ACHN (cell line): Measurements from ENCODE around the gene DENND2C.
"Not testable (repeated sequence)": the region's sequence is repeated elsewhere in the genome, so short reads cannot be mapped to it uniquely, and the experiment has no call there.

Experiments used
- DNase-seq: peaks from one replicate; pipeline ENCODE4 v3.0.0-alpha.2; 2015
- in situ Hi-C: cut with HindIII; loops from 2 replicates; pipeline ENCODE4 v1.10.0; 2017; ENCODE audit warnings: low sequenced_read_pairs, low pct_ligation_motif_present, low pct_unique_long_range_greater_than_20kb

DENND2C gene

DNA sequence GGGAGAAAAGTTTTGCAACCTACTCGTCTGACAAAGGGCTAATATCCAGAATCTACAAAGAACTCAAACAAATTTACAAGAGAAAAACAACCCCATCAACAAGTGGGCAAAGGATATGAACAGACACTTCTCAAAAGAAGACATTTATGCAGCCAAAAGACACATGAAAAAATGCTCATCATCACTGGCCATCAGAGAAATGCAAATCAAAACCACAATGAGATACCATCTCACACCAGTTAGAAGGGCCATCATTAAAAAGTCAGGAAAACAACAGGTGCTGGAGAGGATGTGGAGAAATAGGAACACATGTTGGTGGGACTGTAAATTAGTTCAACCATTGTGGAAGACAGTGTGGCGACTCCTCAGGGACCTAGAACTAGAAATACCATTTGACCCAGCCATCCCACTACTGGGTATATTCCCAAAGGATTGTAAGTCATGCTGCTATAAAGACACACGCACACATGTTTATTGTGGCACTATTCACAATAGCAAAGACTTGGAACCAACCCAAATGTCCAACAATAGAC, 106.8 kb downstream of the DENND2C start:
- DNase-seq, in situ Hi-C loops: not testable (repeated sequence)

DNA sequence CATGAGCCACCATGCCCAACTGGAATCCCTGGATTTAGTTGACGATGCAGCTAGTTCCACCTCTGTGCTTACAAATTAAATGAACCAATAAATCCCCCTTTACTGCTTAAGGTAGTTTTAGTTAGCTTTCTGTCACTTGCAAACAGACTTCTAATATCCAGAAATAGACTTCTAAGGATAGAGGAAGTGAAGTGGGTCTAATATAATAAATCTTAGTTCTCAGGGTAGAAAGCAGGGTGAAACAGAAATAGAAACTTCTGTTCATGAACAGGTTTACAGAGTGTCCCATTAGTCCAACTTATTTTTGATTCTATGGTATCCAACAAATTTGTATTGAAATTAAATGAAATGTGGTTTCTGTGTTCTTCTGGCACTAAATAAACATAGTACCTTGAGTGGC, 108.5 kb downstream of the DENND2C start:
- in situ Hi-C loops = no loop called here
- no peak for DNase-seq

DNA sequence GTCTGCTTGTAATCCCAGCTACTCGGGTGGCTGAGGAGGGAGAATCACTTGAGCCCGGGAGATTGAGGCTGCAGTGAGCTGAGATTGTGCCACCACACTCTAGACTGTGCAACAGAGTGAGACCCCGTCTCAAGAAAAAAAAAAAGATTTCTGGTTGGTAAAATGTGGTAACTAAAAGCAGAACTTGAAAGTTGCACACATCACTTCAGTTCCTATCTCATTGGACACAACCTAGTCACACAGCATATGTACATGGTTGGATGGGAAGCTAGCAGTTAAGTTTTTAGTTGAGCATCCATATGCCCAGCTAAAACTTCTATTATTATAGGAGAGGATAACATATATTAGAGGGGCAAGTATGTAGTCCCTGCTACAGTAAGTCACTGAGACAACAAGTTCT, 110.5 kb downstream of the DENND2C start:
- in situ Hi-C loops = no loop called here
- no peak for DNase-seq

DNA sequence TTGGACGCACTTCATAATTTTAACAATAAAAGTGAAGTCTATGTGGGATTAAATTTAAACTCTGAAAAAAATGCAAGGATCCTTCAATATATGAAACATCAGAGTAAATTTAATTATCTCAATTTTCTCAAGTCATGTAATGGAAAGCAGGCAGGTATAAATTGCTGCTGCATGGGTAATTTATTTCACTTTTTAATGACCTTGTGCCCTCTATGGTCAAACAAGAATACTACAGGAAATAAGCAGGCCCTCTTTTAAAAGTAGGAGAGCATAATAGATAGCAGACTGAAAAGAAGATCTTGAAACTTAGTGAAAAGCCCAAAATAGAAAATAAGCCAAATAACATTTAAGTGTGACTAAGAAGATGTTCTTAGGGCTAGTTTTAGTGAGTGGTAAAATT, 111.3 kb downstream of the DENND2C start:
- DNase-seq = peak; percentile 14
- in situ Hi-C loops = no loop called here

DNA sequence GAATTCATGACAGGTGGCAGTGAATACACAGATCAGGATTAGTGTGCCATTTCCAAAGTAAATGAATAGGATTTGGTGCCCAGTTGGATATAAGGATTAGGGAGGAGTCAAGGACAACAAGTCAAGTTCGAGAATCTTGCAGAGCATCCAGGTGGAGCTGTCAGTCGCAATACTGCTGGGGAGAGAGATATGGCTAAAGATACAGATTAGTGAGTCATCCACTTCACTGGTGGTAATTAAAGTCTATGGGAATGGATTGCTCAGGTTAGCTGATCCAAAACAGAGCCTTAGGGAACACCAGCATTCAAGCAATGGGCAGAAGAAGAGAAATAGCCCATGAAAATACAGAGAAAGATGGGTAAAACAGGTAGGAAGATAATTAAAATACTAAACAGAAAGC, 115.3 kb downstream of the DENND2C start:
- in situ Hi-C loops = no loop called here
- no peak for DNase-seq

DNA sequence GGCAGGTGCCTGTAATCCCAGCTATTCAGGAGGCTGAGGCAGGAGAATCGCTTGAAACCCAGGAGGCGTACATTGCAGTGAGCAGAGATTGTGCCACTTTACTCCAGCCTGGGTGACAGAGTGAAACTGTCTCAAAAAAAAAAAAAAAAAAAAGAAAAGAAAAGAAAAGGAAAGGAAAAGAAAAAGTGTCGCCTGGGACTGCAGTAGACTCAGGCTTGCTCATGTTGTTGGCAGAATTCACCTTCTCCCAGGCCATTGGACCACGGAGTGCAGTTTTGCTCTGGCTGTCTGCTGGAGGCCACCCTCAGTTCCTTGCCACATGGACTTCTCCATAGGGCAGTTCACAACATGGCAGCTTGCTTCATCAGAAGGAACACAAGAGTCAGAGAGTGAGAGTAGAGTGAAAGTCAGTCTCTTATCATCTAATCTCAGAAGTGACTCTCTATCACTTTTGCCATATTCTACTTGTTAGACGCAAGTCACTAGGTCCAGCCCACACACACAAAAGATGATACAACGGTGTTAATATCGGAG, 117.7 kb downstream of the DENND2C start:
- in situ Hi-C loops = no loop called here
- no peak for DNase-seq

DNA sequence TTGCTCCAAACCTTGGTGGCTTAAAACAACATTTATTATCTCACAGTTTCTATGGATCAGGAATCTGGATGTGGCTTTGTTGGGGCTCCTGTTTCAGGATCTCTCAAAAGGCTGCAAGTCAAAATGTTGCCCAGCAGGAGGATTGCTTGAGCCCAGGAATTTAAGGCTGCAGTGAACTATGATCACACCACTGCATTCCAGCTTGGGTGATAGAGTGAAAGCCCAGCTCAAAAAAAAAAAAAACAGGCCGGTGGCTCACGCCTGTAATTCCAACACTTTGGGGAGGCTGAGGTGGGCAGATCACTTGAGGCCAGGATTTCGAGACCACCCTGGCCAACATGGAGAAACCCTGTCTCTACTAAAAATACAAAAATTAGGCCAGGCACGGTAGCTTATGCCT, 118.4 kb downstream of the DENND2C start:
- DNase-seq = no peak
- in situ Hi-C loops = no loop called here

DNA sequence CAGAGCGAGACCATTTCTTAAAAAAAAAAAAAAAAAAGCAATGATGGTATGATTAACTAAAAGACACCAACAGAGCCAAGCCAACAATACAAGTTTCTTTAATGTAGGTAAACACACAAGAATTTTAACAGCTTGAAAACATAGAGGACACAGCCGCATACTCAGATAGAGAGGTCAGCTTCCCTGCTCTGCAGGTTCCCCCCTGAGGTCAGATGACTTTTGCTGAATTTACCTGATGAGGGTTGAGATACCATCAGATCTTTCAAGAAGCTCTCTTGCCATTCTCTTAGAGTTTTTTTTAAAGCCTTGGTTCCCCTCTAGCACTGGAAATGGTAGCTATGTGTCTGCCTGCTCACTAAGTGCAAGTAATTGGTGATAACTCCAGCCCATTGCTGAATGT, 119.5 kb downstream of the DENND2C start:
- in situ Hi-C loops = no loop called here
- no peak for DNase-seq

DNA sequence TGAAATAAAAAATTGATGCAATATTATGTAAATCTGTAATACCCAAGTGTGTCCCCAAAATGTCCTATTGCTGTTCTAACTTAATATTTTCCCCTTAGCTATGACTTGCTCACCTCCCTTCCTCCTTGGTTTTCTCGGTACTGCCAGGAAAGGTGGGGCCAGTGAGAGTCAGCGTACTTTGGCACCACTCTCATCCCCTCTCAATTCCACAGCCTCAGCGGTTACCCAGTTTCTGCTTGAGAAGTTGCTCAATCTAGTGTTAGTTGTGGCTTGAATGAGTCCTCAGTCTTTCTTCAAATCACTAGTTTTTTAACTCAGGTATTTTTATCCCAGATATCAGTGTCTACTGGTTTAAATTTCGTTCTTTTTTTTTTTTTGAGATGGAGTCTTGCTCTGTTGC, 120.7 kb downstream of the DENND2C start:
- DNase-seq = no peak
- in situ Hi-C loops = no loop called here

DNA sequence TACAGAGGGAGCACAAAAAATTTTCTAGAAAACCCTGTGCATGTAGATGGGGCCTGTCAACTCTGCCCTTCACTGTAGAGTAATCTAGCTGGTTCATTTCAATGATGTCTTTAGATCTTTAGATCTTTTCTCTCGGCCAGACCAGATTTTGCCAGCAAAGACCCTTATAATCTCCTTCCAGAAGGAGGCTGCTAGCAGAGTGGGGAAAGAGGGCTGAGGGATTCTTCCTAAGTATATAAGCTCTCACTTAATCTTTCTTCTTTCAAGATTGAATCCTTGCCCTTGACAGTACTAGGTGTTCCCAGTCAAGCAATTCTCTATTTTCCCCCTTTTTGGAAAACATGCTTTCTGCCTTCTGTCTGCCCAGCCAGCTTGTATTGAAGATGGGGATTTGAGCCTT, 122.8 kb downstream of the DENND2C start:
- in situ Hi-C loops = no loop called here

DNA sequence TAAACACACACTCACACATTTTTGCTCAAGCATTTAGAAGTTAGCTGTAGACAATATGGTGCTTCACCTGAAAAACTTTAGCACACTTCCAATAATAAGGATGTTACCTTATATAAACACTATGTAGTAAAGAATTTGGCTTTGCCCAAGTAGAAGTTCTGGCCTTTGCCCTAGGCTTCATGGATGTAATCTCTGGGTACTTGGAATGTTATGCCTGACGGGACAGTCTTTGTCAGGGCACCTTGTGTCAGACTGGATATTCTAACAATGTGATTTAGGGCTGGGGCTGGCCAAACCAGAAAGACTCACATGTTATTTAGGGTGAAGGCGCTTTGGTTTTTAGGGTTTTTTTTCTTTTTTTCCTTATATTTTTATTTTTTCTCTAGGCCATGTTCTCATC, 124.1 kb downstream of the DENND2C start:
- DNase-seq = no peak
- in situ Hi-C loops = no loop called here

More for the DNA sequence above, 122.8 kb downstream of the DENND2C start:
- no peak for DNase-seq

DNA sequence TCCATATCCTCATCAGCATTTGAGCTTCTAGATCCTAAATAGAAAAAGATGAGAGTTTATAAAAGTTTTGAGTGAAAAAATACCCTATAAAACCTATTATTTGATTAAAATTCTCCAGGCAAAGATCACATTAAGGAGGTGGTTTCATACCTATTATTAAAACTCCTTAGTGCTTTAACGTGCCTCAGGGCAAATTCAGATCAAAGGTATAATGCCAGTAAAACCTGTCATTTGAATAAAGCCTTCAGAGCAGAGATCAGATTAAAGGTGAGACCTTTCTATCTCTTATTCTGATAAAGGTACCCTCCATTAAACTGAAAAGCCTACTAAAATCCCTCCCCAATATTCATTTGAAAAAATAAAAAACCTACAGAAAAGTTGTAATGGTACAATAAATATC, 124.5 kb downstream of the DENND2C start:
- DNase-seq = no peak

DNA sequence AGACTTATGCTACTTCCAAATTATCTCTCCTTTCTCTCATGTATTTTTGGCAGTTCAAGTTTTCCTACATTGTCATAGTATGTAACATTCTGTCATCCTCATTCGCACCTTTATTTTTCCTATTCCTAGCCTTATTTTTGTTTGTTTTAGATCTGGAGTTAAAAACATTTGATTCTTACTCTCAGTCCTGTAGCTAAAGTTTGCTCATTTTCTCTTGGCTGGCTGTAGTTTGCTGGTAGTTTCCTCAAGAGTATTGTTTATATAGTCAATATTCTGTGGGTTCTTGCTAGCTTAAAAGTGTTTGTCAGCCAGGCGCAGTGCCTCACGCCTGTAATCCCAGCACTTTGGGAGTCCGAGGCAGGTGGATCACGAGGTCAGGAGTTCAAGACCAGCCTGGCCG, 129.0 kb downstream of the DENND2C start:
- in situ Hi-C loops = no loop called here
- no peak for DNase-seq

More for the DNA sequence above, 124.5 kb downstream of the DENND2C start:
- in situ Hi-C loops = no loop called here

DNA sequence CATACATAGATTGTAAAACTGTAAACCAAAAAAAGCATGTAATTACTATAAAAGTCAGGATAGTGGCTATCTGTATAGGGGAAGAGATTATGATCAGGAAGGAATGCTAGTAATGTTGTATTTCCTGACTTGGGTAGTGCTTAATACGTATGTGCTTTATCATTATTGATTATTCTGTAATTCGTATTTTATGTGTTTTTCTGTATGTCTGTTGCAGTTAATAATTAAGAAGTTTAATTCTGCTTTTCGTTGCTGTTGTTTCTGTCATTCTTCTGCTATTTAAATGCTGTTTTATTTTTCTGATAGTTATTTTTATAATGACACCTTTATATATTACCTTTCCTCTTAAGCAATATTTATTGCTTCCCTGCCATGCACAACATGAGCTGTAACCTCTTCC, 129.6 kb downstream of the DENND2C start:
- in situ Hi-C loops = no loop called here
- DNase-seq = no peak

DNA sequence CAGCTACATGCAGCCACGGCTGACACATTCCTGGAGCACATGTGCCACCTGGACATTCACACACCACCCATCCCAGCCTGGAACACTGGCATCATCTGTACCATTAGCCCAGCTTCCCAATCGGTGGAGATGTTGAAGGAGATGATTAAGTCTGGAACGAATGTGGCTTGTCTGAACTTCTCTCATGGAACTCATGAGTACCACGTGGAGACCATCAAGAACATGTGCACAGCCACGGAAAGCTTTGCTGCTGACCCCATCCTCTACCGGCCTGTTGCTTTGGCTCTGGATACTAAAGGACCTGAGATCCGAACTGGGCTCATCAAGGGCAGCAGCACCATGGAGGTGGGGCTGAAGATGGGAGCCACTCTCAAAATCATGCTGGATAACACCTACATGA, 133.8 kb downstream of the DENND2C start:
- in situ Hi-C loops = no loop called here
- DNase-seq = no peak

DNA sequence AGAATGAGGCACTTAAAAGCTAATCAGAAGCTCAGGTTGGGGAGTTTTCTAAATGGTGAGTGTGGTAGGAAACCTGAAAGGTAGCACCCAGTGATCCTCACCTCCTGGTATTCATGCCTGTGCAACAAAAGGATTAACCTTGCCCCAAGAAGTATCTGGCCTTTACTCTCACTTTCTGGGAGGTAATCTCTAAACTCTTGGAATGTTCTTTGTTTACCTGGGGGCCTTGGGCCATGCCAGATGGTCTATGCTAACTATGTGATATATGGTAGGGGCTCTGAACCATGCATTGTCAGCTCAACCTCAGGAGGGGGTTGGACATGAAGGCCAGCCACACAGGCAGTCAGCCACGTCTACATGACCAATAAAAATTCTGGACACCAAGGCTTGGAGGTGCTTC, 134.4 kb downstream of the DENND2C start:
- no peak for DNase-seq
- in situ Hi-C loops = no loop called here
